GM19397 (cell line): ENCODE measurements around the gene CASP2.

Source experiments
- ATAC-seq: cut with Tn5 transposase; IDR thresholded peaks from one replicate; pipeline ENCODE4 v1.9.1; 2021; ENCODE audit warnings: mild to moderate bottlenecking, moderate library complexity; ENCODE audit not compliant: unreplicated experiment

The CASP2 gene

DNA sequence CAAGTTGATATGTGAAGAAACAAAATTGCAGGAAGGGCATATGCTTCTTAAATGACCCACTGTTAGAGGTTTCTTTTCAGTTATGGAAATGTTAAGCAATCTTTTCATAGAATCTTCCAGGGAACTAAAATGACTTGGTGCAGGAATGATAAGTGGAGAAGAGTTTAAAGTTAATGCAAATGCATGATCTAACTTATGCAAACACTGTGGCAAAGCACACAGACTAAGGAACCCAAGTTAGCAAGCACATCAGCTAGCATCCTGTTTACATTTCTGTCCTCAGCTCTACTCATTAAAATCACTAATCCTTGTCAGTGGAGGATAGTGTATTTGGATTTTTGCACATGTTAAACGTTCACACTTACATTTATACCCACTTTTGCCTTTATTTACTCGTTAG is 37.1 kb downstream of the CASP2 start:
- ATAC-seq, result peak; percentile 65

DNA sequence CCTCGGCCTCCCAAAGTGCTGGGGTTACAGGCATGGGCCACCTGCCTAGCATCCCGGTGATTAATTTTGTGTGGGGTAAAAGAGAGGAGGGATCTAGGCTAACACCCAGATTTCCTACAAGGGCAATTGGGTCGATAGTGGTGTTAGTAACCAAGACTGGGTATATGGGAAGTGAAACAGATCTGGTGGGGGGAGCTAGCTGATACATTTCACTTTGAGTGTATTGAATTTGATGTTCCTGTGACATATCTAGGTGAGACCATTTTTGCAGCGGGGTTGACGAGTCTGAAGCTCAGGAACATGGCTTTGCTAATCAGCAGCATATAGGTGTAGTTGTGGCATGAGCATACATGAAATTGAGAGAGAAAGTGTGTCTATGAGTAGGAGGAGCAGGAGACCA is 39.8 kb downstream of the CASP2 start:
- no peak for ATAC-seq

GRCh38 chr7:143329471-143330170 is 41.5 kb downstream of the CASP2 start:
- ATAC-seq, result no peak

DNA sequence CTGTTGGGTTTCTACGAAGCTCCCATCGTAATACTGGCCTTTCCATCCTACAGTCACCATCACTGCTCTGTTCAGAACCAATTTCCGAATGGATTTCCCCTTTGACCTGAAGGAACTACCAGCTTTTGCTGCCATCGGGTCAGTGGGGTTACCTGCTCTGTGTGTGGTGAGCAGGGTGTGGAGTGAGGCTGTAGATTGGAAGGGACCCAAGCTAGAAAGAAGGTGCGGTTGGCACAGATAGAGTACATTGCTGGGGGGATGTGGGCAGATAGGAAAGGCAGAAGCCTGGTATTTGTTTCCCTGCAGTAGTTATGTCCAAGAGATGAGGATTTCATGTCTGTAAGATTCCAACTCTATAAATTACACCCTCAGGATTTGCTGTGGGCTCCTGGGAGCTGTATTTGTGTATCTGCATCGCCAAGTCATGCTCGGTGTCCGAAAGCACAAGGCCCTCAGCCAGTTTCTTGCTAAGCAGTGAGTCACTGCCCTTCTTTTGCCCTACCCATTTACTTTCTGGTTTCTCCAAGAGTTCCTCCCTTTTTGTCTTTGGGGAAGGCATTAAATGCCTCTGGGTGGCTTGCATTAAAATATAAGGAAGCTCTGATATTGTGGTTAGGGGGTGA is 43.1 kb downstream of the CASP2 start:
- no peak for ATAC-seq

DNA sequence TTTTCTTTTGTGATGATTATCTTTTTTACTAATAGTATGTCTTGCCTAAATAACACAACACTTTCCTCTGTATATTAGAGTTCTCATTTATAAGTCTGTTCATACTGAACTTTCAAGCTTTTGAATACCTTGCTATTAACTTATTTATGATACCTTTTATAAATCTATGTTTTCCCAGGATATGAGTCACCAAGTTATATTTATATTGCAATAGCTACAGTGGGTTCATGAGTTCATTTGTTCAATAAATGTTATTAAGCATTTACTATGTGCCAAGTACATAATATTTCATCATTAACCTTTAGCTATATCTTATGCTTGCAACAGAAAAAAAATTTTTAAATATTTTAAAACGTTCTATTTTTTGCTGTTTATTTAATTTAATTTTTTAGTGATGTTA is 46.1 kb downstream of the CASP2 start:
- ATAC-seq, result no peak

DNA sequence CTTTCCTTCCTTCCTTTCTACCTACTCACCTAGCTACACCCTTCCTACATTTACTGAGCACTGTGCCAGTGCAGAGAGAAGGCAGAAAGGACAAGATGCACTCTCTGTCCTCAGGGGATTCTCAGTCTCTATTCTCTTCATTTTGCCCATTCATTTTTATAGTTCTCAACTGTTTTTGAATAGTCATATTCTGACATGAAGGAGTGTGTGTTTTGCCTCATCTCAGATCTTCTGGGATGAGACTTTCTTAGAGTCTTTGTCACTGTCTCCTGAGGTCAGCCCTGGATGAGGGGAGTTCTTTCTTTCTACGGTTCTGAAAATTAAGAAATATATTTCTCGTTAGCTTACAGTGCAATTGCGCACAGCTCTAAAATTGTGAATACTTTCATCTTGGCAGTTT is 49.1 kb downstream of the CASP2 start:
- ATAC-seq, result no peak

GRCh38 chr7:143341842-143342241 is 53.7 kb downstream of the CASP2 start:
- no peak for ATAC-seq

GRCh38 chr7:143343596-143343995 is 55.4 kb downstream of the CASP2 start:
- ATAC-seq, result no peak

DNA sequence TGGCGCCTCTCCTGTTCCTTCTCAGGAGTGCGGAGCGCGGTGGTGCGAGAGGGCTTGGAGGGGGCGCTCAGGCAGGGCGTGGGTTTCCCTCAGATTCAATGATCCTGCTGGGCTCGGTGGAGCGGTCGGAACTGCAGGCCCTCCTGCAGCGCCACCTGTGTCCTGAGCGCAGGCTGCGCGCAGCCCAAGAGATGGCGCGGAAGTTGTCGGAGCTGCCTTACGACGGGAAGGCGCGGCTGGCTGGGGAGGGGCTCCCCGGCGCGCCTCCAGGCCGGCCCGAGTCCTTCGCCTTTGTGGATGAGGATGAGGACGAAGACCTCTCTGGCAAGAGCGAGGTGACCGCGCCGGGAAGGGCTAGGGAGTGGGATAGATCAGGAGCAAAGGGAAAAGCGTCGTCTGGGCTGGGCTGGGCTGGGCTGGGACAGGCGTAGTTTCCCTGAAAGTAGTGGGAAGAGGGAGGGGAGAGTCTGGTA is 57.3 kb downstream of the CASP2 start:
- ATAC-seq, result peak; percentile 74

GRCh38 chr7:143346018-143346417 is 57.9 kb downstream of the CASP2 start:
- no peak for ATAC-seq

DNA sequence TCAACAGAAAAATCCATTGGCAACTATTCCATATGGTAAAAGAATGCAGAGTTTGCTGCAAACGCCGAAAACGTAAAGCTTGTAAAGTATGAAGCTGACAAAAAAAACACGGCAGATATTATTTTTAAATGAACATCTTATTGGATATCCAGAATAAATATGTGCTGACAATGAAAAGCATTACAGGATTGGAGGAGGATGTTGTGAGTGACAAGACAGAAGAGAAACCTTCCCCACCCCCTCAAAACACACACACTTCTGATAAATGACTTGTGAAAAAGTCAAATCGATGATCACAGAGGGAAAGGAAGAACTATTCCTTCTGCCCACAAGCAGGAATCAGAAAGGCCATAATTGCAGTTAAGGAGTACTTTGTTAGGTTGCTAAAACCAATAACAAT is 59.8 kb downstream of the CASP2 start:
- ATAC-seq, result no peak

GRCh38 chr7:143351060-143351459 is 62.9 kb downstream of the CASP2 start:
- no peak for ATAC-seq

DNA sequence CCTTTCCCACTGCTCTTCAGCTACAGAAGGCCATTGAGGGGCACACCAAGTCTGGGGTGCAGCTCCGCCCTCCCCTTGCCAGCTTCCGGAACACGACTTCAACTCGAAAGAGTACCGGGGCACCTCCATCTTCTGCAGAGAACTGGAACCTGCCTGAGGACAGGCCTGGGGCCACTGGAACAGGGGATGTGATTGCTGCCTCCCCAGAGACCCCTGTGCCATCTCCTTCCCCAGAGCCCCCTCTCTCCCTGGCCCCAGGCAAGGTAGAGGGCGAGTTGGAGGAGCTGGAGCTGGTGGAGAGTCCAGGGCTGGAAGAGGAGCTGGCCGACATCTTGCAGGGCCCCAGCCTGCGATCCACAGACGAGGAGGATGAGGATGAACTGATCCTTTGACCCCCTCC is 63.4 kb downstream of the CASP2 start:
- no peak for ATAC-seq

DNA sequence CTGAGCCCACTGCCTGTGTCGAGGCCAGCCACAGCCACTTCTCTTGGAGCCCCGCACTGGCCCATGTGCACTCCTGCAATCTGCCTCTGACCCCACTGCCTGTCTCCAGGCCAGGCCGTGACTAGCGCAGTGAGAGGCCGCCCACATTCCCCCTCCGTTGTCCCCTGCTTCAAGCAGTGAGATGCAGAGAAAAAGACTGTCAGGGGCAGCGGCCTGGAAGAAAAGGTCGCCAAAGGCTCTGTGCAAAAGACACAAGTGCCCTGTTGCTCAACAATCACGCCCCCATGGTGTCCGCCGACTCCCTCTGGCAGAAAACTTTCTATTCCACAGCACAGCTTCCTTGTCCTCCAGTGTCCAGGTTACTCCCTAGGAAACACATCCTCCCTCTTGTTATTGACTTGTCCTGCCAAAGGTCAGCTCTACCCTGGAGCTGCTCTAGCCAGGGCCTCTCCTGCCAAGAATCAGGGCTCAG is 64.4 kb downstream of the CASP2 start:
- no peak for ATAC-seq

DNA sequence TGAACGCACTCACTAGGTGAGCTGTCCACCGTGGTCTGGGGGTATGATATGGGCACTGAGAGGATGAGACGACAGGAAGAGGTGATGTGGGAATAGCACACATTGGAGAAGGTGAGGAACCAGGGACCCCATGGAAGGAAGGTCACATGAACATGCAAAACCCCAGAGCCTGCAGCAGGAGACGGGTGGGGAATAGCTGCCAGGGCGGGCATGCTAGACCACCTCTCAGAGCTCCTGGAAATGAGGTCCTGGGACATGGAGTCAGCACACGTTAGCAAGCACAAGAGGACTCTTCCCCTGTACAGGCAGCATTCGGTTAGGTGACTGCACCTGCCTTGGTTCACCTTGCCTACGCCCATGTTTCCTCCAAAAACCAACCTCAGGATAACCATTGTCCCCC is 66.2 kb downstream of the CASP2 start:
- ATAC-seq, result no peak

DNA sequence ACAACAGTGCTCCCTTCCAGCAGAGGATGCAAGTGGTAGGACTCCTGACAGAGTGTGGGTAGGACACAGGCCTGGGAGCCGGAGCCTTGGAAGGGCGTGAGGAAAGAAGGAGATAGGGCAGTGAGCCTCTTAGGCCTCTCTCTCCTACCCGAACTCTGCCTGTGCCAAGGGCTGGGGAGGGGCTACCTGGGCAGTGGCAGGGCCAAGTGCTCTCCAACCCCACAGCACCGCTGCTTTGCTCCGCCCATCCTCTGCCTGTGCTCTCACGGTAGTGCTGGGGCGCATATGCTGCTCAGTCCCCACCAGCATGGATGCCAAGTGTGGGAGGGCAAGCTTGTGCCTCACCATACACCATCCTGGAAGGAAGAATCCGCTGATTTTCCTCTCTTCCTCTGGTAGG is 66.8 kb downstream of the CASP2 start:
- no peak for ATAC-seq

DNA sequence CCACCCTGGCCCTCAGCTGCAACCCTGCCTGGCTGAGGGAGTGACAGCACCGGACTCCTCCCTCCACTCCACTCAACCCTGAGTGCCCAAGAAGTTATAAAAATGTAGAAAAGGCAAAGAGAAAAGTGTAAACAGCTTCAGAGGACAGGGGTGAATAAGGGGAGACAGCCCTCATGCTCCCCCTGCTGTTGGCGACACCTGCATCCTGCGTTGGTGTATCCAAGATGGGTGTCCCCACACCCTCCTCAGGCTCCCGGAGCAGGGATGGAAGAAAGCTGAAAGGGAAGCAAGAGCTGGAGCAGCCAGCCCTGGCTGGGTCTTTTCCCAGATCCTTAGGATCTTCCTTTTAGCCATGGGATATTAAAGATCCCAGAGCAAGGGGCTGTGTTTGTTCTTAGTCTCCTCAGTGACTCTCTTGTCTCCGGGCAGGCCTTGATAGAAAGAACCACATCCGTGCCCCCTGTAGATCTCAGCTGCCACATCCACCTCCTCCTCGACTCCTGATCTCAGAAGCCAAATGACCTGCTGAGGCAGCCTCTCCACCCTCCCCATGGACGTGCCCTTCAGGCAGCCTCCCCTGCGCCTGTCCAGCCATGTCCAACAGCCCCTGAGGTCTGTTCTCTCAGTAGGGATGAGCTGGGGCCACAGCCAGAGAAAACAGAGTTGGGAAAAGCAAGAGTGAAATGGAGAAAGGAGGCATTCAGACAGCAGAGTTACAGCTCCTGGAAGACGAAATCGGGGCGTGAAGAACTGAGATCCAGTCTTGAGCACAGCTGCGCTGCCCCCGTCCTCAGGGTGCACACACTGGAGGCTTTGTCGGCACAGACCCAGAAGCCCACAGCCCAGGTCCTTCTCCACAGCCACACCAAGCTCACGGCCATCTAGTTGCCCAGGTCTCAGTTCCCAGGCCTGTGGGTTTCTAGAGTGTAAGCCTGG is 67.6 kb downstream of the CASP2 start:
- no peak for ATAC-seq

- ATAC-seq, result no peak
Measured at GRCh38 chr7:143356414-143357050, 68.4 kb downstream of the CASP2 start.
